ENCODE data around the gene RAD21L1. TPM values are rescaled to one million over a fixed set of nuclear protein-coding genes. Genes with fewer than 3 reads are reported as not detected.
A peak's percentile ranks its signal among the peaks of the same experiment; 100 is the strongest.

The RAD21L1 gene
- total RNA-seq, 4 donors from 2014 or later, result 0.34 TPM; not detected in 3

DNA sequence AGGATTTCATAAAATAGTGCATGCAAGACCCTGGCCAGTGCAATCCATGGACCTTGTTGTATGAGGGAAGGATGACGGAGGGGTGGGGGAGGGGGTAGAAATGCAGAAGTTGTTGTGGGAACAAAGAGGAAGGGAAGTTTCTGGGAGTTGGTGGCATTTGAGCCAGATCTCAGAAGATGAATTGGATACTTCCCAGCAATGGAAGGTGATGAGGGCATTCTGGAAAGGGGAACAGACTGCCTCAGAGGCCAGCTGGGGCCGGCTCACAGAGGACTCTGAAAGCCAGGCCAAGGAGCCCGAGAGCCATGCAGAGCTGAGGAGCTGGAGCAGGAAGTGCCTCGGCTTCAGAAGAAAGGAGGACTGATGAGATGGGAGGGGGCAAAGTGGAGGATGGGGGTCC is 43.7 kb upstream of the RAD21L1 start:
- peaks cover 16% of the 10 kb centered on the region for H3K4me1 ChIP-seq
- WGBS, result 55% methylated on average over 4 of the region's 4 CpGs
- TF ChIP-seq EP300 (IDR thresholded peaks at IDR 0.05) (no peak), POLR2AphosphoS5 (IDR thresholded peaks at IDR 0.05) (no peak), POLR2A (IDR thresholded peaks at IDR 0.05) (no peak)
- TF ChIP-seq, protein P1, sequence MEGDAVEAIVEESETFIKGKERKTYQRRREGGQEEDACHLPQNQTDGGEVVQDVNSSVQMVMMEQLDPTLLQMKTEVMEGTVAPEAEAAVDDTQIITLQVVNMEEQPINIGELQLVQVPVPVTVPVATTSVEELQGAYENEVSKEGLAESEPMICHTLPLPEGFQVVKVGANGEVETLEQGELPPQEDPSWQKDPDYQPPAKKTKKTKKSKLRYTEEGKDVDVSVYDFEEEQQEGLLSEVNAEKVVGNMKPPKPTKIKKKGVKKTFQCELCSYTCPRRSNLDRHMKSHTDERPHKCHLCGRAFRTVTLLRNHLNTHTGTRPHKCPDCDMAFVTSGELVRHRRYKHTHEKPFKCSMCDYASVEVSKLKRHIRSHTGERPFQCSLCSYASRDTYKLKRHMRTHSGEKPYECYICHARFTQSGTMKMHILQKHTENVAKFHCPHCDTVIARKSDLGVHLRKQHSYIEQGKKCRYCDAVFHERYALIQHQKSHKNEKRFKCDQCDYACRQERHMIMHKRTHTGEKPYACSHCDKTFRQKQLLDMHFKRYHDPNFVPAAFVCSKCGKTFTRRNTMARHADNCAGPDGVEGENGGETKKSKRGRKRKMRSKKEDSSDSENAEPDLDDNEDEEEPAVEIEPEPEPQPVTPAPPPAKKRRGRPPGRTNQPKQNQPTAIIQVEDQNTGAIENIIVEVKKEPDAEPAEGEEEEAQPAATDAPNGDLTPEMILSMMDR (IDR thresholded peaks at IDR 0.05), result no peak
- H3K27ac ChIP-seq, result no peak overlapping the region
- peaks cover 8% of the 10 kb centered on the region for H3K36me3 ChIP-seq
- peaks cover 25% of the 10 kb centered on the region for H3K27me3 ChIP-seq
- DNase-seq (ENCODE audit: low spot score in 2 of 2), result no peak
- no peak overlapping the region for H3K4me3 ChIP-seq
- no peaks in the 10 kb centered on the region for H3K9me3 ChIP-seq

DNA sequence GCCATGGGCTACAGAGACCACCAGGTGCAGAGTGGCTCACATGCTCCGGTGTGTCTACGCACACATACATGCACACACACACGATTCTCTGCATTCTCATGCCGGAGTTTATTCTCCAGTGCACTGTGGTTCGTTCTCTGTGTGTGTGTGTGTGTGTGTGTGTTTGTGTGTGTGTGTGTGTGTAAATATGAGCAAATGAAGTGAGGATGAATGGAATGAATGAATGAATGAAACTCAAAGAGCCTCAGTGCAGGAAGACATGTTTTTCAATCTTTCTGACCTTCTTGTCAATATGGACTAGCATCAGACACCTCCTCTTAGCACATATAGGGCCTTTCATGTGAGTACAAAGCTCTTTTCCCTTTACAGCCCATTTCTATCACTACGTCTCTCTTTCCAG is 42.7 kb upstream of the RAD21L1 start:
- Histone ChIP-seq H3K36me3 (peaks cover 8% of the 10 kb centered on the region), H3K27me3 (peaks cover 25% of the 10 kb centered on the region), H3K9me3 (no peaks in the 10 kb centered on the region), H3K27ac (no peak overlapping the region), H3K4me1 (peaks cover 21% of the 10 kb centered on the region), H3K4me3 (no peak overlapping the region)
- 76% methylated on average over 6 of the region's 6 CpGs for WGBS
- no peak for DNase-seq (ENCODE audit: low spot score in 2 of 2)
- TF ChIP-seq POLR2A (IDR thresholded peaks at IDR 0.05) (no peak), EP300 (IDR thresholded peaks at IDR 0.05) (no peak), POLR2AphosphoS5 (IDR thresholded peaks at IDR 0.05) (no peak)
- TF ChIP-seq, protein P1 (IDR thresholded peaks at IDR 0.05), result no peak

DNA sequence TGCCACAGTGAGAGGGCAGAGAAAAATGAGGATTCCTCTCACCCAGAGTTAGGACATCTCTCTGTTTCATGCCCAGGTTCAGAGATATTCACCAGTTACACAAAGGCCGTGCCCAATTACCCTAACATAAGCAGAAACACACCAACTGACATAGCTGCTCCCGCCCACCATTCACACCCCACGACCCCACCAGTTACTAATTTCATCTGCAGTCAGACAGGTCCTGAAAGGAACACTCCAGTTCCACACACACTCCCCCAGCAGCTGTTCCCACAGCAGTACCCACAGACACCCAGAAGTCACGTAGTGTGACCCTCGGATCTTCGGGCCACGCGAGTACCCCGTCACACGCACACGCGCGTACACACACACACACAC is 41.6 kb upstream of the RAD21L1 start:
- H3K9me3 ChIP-seq, result no peaks in the 10 kb centered on the region
- no peak for TF ChIP-seq POLR2AphosphoS5 (IDR thresholded peaks at IDR 0.05)
- TF ChIP-seq, protein P1 (IDR thresholded peaks at IDR 0.05), result no peak
- no peak for TF ChIP-seq POLR2A (IDR thresholded peaks at IDR 0.05)
- no peak for TF ChIP-seq EP300 (IDR thresholded peaks at IDR 0.05)
- H3K27ac ChIP-seq, result no peak overlapping the region
- WGBS, result 23% methylated on average over 6 of the region's 13 CpGs
- no peak for DNase-seq (ENCODE audit: low spot score in 2 of 2)
- peaks cover 25% of the 10 kb centered on the region for H3K27me3 ChIP-seq
- peaks cover 8% of the 10 kb centered on the region for H3K36me3 ChIP-seq
- H3K4me1 ChIP-seq, result peaks cover 23% of the 10 kb centered on the region
- H3K4me3 ChIP-seq, result peak overlapping the region; percentile 60

DNA sequence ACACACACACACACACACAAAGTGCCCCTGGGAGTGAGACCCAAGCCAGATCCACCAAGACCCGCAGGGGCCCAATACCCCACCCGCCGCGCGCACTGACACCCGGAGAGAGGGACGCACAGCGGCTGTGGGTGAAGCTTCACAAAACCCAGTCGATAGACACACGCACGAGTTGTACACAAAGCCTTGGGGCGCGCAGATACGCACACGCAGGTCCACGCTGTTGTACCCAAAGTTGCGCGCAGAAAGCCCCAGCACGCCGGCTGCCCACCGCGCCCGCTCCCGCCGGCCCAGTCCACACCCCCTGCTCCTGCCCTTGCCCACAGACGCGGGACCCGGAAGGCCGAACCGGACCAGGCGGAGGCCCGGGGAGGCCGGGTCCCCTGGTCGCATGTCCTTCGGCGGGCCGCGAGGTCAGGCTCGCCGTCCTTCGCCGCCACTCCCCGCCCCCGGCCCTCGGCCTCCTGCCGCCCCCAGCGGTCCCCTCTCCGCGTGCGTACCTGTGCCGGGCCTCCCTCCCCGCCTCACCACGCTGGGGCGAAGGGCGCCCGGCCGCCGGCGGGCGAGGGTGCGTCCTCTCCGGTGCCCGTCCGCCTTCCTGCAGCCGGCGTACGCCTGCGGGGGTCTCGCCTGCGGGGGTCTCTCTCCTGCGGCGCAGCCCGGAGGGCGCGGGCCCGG is 41.1 kb upstream of the RAD21L1 start, which contains the start of gene TMEM74B:
Gene TMEM74B, minus strand, starts transcription at position 344 of the 678 bp plus-strand sequence. CDS start 1,180 bp downstream, outside the sequence.
- no peak within 1 kb of the TSS for H3K27ac ChIP-seq
- no peak for DNase-seq (ENCODE audit: low spot score in 2 of 2)
- H3K36me3 ChIP-seq, result peaks cover 8% of the 10 kb centered on the region
- H3K4me1 ChIP-seq, result peaks cover 23% of the 10 kb centered on the region
- peaks cover 25% of the 10 kb centered on the region for H3K27me3 ChIP-seq
- peak within 1 kb of the TSS; percentile 60 for H3K4me3 ChIP-seq
- no CpG with 5 or more reads among the region's 76 CpGs for WGBS
- TF ChIP-seq EP300 (IDR thresholded peaks at IDR 0.05), result no peak
- TF ChIP-seq, protein P1 (IDR thresholded peaks at IDR 0.05), result no peak
- no peak for TF ChIP-seq POLR2AphosphoS5 (IDR thresholded peaks at IDR 0.05)
- TF ChIP-seq POLR2A (IDR thresholded peaks at IDR 0.05), result no peak
- no peaks in the 10 kb centered on the region for H3K9me3 ChIP-seq

DNA sequence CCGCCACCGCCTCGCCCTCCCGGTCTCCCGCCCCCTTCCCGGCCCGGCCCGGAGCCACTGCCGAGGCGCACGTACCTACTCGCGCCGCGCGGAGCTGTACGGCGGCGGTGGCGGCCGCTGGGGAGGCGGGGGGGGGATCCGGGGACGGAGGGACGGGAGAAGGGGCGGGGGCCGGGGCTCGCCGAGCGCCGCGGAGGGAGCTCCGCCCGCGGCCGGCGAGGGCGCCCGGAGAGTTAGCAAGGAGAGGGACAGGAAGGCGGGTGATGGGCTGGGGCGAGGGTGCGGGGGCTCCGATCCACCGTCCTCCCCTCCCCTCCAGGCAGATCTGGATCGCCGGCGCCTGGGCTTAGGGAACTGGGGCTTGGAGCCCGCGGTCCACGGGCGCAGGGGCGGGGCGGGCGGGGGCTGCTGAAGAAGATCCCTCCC is 40.5 kb upstream of the RAD21L1 start:
- peaks cover 23% of the 10 kb centered on the region for H3K4me1 ChIP-seq
- 0% methylated on average over 3 of the region's 54 CpGs for WGBS
- no peak for DNase-seq (ENCODE audit: low spot score in 2 of 2)
- TF ChIP-seq POLR2AphosphoS5 (IDR thresholded peaks at IDR 0.05), result no peak
- TF ChIP-seq POLR2A (IDR thresholded peaks at IDR 0.05), result no peak
- no peak for TF ChIP-seq EP300 (IDR thresholded peaks at IDR 0.05)
- TF ChIP-seq, protein P1 (IDR thresholded peaks at IDR 0.05), result no peak
- H3K36me3 ChIP-seq, result peaks cover 7% of the 10 kb centered on the region
- H3K9me3 ChIP-seq, result no peaks in the 10 kb centered on the region
- peaks cover 25% of the 10 kb centered on the region for H3K27me3 ChIP-seq
- no peak overlapping the region for H3K27ac ChIP-seq
- H3K4me3 ChIP-seq, result peak overlapping the region; percentile 60
